NT2/D1 (cell line): ENCODE results near the gene ADK.

ENCODE experiments used
- DNase-seq: peaks from one replicate; pipeline ENCODE4 v3.0.0-alpha.2; 2011; ENCODE audit warnings: low read depth, low spot score
- H3K27me3 ChIP-seq: 2 replicates; pipeline ENCODE4 v1.6.0; 2011; ENCODE audit warnings: mild to moderate bottlenecking; ENCODE audit not compliant: insufficient read length, insufficient read depth
- H3K36me3 ChIP-seq: 2 replicates; pipeline ENCODE4 v1.6.1; 2011; ENCODE audit warnings: mild to moderate bottlenecking, low read length, mixed read lengths; ENCODE audit not compliant: insufficient read depth, insufficient read length
- H3K4me1 ChIP-seq: 2 replicates; pipeline ENCODE4 v1.5.1; 2011; ENCODE audit not compliant: insufficient read depth, insufficient read length
- H3K4me3 ChIP-seq: 2 replicates; pipeline ENCODE4 v1.5.1; 2011; ENCODE audit warnings: low read depth; ENCODE audit not compliant: insufficient read length
- H3K9ac ChIP-seq: 2 replicates; pipeline ENCODE4 v1.6.0; 2011; ENCODE audit warnings: low read depth; ENCODE audit not compliant: insufficient read length
- H3K9me3 ChIP-seq: 2 replicates; pipeline ENCODE4 v1.5.1; 2011; ENCODE audit warnings: mild to moderate bottlenecking, low read length; ENCODE audit not compliant: insufficient read depth
- SUZ12 ChIP-seq: IDR thresholded peaks from 2 replicates; pipeline ENCODE4 v1.6.1; 2011; ENCODE audit not compliant: insufficient read length, insufficient read depth; ENCODE audit errors: extremely low read depth
- YY1 ChIP-seq: IDR thresholded peaks from 2 replicates; pipeline ENCODE4 v1.6.1; 2011; ENCODE audit not compliant: insufficient read length, insufficient read depth
- ZNF274 ChIP-seq: IDR thresholded peaks from 2 replicates; pipeline ENCODE4 v1.6.1; 2011; ENCODE audit warnings: mild to moderate bottlenecking, low read depth, low read length

The ADK gene

GRCh38 chr10:74541375-74541774, 390.4 kb downstream of the ADK start:
- Histone ChIP-seq H3K27me3 (no peaks in the 10 kb centered on the region), H3K4me1 (no peaks in the 10 kb centered on the region), H3K36me3 (no peaks in the 10 kb centered on the region), H3K4me3 (no peak overlapping the region), H3K9ac (no peak overlapping the region), H3K9me3 (no peaks in the 10 kb centered on the region)
- no peak for TF ChIP-seq ZNF274
- TF ChIP-seq YY1, result no peak
- TF ChIP-seq SUZ12, result no peak
- no peak for DNase-seq

DNA sequence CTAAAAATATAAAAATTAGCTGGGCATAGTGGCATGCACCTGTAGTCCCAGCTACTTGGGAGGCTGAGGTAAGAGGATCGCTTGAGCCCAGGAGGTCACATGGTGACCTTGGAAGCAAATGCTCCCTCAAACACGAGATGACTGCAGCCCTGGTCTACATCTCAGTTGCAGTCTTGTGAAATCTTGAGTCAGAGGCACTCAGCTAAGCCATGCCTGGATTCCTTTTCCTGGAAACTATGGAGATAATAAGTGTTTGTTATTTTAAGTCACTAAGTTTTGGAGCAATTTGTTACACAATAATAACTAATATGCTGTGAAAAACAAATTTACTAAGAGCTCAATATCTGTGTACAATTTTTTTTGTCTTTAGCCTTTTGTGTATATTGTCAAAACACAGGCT, 391.1 kb downstream of the ADK start:
- Histone ChIP-seq H3K9me3 (no peaks in the 10 kb centered on the region), H3K9ac (no peak overlapping the region), H3K27me3 (no peaks in the 10 kb centered on the region), H3K4me3 (no peak overlapping the region), H3K4me1 (no peaks in the 10 kb centered on the region), H3K36me3 (no peaks in the 10 kb centered on the region)
- DNase-seq, result no peak
- TF ChIP-seq ZNF274 (no peak), YY1 (no peak), SUZ12 (no peak)

DNA sequence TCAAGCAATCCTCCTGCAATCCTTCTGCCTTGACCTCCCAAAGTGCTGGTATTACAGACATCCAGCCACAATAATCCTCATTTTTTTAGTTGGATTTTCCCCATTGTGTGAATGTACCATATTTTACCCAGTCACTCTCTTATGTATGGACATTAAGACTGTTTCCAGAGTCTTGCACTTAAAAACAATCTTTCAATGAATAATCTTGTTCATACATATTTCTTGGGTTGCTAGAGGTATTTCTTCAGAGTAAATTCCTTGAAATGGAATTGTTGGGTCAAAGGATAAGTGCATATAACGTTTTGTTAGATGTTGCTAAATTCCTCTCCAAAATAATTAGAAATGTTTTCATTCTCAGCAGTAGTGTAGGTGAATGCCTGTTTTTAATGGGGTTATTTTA, 392.3 kb downstream of the ADK start:
- no peak overlapping the region for H3K4me3 ChIP-seq
- H3K9me3 ChIP-seq, result no peaks in the 10 kb centered on the region
- no peaks in the 10 kb centered on the region for H3K27me3 ChIP-seq
- TF ChIP-seq YY1 (no peak), ZNF274 (no peak), SUZ12 (no peak)
- no peak overlapping the region for H3K9ac ChIP-seq
- DNase-seq, result no peak
- H3K4me1 ChIP-seq, result no peaks in the 10 kb centered on the region
- no peaks in the 10 kb centered on the region for H3K36me3 ChIP-seq

GRCh38 chr10:74544106-74544505, 393.1 kb downstream of the ADK start:
- no peaks in the 10 kb centered on the region for H3K36me3 ChIP-seq
- H3K4me1 ChIP-seq, result no peaks in the 10 kb centered on the region
- H3K27me3 ChIP-seq, result no peaks in the 10 kb centered on the region
- peak; percentile 11 for DNase-seq
- TF ChIP-seq YY1 (no peak), SUZ12 (no peak), ZNF274 (no peak)
- no peak overlapping the region for H3K9ac ChIP-seq
- no peak overlapping the region for H3K4me3 ChIP-seq
- H3K9me3 ChIP-seq, result no peaks in the 10 kb centered on the region

GRCh38 chr10:74548676-74549075, 397.7 kb downstream of the ADK start:
- no peak overlapping the region for H3K9ac ChIP-seq
- TF ChIP-seq YY1, result no peak
- no peak for TF ChIP-seq SUZ12
- no peak for TF ChIP-seq ZNF274

GRCh38 chr10:74556072-74556705, 405.2 kb downstream of the ADK start:
- TF ChIP-seq YY1 (no peak), ZNF274 (no peak), SUZ12 (no peak)
- Histone ChIP-seq H3K4me1 (no peaks in the 10 kb centered on the region), H3K4me3 (no peak overlapping the region), H3K9me3 (no peaks in the 10 kb centered on the region), H3K36me3 (no peaks in the 10 kb centered on the region), H3K9ac (no peak overlapping the region), H3K27me3 (no peaks in the 10 kb centered on the region)
- no peak for DNase-seq

More at GRCh38 chr10:74548676-74549075, 397.7 kb downstream of the ADK start:
- Histone ChIP-seq H3K27me3 (no peaks in the 10 kb centered on the region), H3K4me1 (no peaks in the 10 kb centered on the region), H3K4me3 (no peak overlapping the region), H3K9me3 (no peaks in the 10 kb centered on the region), H3K36me3 (no peaks in the 10 kb centered on the region)
- no peak for DNase-seq

DNA sequence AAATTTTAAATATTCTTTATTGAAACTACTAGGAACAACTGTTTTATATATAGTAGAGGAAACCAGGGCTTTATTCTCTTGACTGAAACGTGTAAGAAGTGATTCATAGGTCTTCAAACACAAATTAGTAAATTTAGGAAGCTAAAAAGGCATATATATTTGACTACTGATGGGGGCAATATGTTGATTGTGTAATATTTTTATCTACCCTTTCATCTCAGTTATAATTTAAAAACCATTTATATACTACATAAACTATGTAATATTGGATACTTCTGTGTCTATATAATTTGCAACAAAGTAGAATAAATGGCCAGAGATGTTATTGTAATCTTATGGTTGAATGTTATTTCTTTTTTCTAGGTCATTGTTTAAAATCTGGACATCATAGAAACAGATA, 406.1 kb downstream of the ADK start:
- Histone ChIP-seq H3K9me3 (no peaks in the 10 kb centered on the region), H3K9ac (no peak overlapping the region), H3K27me3 (no peaks in the 10 kb centered on the region), H3K36me3 (no peaks in the 10 kb centered on the region), H3K4me3 (no peak overlapping the region), H3K4me1 (no peaks in the 10 kb centered on the region)
- TF ChIP-seq SUZ12, result no peak
- TF ChIP-seq ZNF274, result no peak
- no peak for TF ChIP-seq YY1
- no peak for DNase-seq
